BE2C (cell line): Measurements from ENCODE around the gene TAF15.

ENCODE experiments used
- DNase-seq: peaks from one replicate; pipeline ENCODE4 v3.0.0-alpha.2; 2020
- H3K27me3 ChIP-seq: fragments of 250-450 bp; sonication (Bioruptor Pico); 2 replicates; pipeline ENCODE4 v1.5.1; 2020; ENCODE audit warnings: mild to moderate bottlenecking
- H3K36me3 ChIP-seq: fragments of 250-450 bp; sonication (Bioruptor Pico); 2 replicates; pipeline ENCODE4 v1.5.1; 2020; ENCODE audit warnings: mild to moderate bottlenecking
- H3K4me1 ChIP-seq: fragments of 250-450 bp; sonication (Bioruptor Pico); 2 replicates; pipeline ENCODE4 v1.5.1; 2020
- H3K4me3 ChIP-seq: 2 replicates; pipeline ENCODE4 v1.5.1; 2011; ENCODE audit warnings: low read depth, low read length
- H3K9me3 ChIP-seq: fragments of 250-450 bp; sonication (Bioruptor Pico); 2 replicates; pipeline ENCODE4 v1.5.1; 2020
- CTCF ChIP-seq: IDR thresholded peaks from 2 replicates; pipeline ENCODE4 v1.5.1; 2012; ENCODE audit warnings: mild to moderate bottlenecking, low read depth, low read length

Gene TAF15

GRCh38 chr17:35793257-35793656, 16.0 kb upstream of the TAF15 start:
- H3K36me3 ChIP-seq, result no peaks in the 10 kb centered on the region
- peaks cover 11% of the 10 kb centered on the region for H3K4me1 ChIP-seq
- no peaks in the 10 kb centered on the region for H3K9me3 ChIP-seq
- no peak overlapping the region for H3K4me3 ChIP-seq
- TF ChIP-seq CTCF, result no peak
- H3K27me3 ChIP-seq, result no peaks in the 10 kb centered on the region
- no peak for DNase-seq

DNA sequence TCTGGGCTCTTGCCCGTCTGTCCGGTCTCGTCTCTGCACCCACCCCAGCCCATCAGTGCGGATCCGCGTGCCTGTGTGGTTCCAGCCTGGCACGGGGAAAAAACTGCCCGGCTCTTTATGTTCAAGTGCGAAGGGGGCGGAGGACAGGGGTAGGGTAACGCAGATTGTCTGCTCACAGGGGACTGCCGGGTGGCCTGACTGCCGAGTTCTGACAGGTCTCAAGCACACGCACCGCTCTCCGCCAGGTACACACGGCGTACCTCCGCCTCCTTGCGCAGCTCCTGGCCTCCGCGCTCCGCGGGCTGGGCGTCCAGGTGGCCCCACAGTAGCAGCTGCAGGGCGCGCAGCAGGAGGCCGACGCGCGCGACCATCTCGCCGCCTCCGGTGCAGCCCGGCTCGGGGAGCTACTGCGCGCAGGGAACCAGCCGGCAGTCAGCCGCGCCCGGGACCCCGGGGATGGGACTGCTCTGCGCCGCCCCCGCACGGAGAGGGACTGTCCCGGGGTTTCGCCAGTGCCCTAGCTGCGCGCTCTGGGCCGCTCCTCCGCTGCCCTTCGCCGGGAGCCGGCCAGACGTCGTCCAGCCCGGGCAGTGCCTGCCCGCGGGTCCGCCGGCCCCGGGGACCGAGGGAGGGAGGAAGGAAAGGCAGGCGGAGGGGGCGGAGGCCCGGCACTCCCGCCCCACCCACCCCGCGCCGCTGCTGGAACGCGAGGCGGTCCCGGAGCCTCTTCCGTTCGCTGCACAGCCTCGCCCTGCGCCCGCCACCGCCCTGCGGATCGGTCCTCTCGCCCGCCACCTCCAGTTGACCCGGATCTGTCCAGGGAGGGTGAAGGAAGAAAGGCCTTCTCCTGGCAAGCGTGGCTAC, 14.0 kb upstream of the TAF15 start, which contains the start of gene MMP28:
Gene MMP28, minus strand, starts transcription at position 635 of the 864 bp plus-strand sequence. Its CDS starts 264 bp downstream, at position 371.
- Histone ChIP-seq H3K4me1 (peaks cover 6% of the 10 kb centered on the region), H3K36me3 (no peaks in the 10 kb centered on the region), H3K9me3 (no peaks in the 10 kb centered on the region), H3K27me3 (no peaks in the 10 kb centered on the region), H3K4me3 (peak within 1 kb of the TSS; percentile 66)
- no peak for TF ChIP-seq CTCF
- DNase-seq, result peak; percentile 54

- DNase-seq, result no peak
- H3K27me3 ChIP-seq, result no peaks in the 10 kb centered on the region
- no peaks in the 10 kb centered on the region for H3K36me3 ChIP-seq
- H3K9me3 ChIP-seq, result no peaks in the 10 kb centered on the region
- H3K4me1 ChIP-seq, result peaks cover 12% of the 10 kb centered on the region
- TF ChIP-seq CTCF, result no peak
- peak overlapping the region; percentile 66 for H3K4me3 ChIP-seq
Measured at GRCh38 chr17:35795871-35796265, 13.4 kb upstream of the TAF15 start.

DNA sequence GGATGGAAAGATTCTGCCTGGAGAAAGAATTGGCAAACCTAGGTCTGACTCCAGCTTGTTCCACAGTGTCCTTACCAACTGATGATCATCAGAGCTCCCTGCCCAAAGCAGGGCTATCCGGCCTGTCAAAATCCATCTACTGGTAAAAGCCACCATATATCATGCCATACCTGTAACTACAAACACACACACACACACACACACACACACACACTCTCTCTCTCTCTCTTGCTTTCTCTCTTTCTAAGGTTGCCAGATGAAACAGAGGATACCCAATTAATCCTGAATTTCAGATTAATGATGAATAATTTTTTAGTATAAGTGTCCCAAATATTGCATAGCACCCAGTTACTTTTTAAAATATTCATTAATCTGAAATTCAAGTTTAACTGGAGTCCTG, 12.3 kb upstream of the TAF15 start:
- H3K27me3 ChIP-seq, result no peaks in the 10 kb centered on the region
- no peak for TF ChIP-seq CTCF

GRCh38 chr17:35797370-35797769, 11.9 kb upstream of the TAF15 start:
- no peak for TF ChIP-seq CTCF
- no peak for DNase-seq
- no peaks in the 10 kb centered on the region for H3K36me3 ChIP-seq
- H3K4me3 ChIP-seq, result no peak overlapping the region
- no peaks in the 10 kb centered on the region for H3K9me3 ChIP-seq
- H3K4me1 ChIP-seq, result peaks cover 22% of the 10 kb centered on the region
- H3K27me3 ChIP-seq, result no peaks in the 10 kb centered on the region

More for the DNA sequence above, 12.3 kb upstream of the TAF15 start:
- H3K4me1 ChIP-seq, result peaks cover 19% of the 10 kb centered on the region
- no peaks in the 10 kb centered on the region for H3K9me3 ChIP-seq
- DNase-seq, result no peak
- no peak overlapping the region for H3K4me3 ChIP-seq
- H3K36me3 ChIP-seq, result no peaks in the 10 kb centered on the region

GRCh38 chr17:35797918-35798317, 11.4 kb upstream of the TAF15 start:
- Histone ChIP-seq H3K4me1 (peaks cover 22% of the 10 kb centered on the region), H3K27me3 (no peaks in the 10 kb centered on the region), H3K4me3 (no peak overlapping the region), H3K9me3 (no peaks in the 10 kb centered on the region), H3K36me3 (no peaks in the 10 kb centered on the region)
- no peak for DNase-seq
- TF ChIP-seq CTCF, result no peak
